GM12874 (cell line): ENCODE results near the gene AGAP3.

Experiments
- TF ChIP-seq, protein P1 (sequence below): IDR thresholded peaks from 2 replicates; pipeline ENCODE4 v1.5.1; 2011; ENCODE audit warnings: low read depth, mild to moderate bottlenecking, control low read depth, low read length, moderate library complexity; ENCODE audit not compliant: insufficient read depth

Gene AGAP3

DNA sequence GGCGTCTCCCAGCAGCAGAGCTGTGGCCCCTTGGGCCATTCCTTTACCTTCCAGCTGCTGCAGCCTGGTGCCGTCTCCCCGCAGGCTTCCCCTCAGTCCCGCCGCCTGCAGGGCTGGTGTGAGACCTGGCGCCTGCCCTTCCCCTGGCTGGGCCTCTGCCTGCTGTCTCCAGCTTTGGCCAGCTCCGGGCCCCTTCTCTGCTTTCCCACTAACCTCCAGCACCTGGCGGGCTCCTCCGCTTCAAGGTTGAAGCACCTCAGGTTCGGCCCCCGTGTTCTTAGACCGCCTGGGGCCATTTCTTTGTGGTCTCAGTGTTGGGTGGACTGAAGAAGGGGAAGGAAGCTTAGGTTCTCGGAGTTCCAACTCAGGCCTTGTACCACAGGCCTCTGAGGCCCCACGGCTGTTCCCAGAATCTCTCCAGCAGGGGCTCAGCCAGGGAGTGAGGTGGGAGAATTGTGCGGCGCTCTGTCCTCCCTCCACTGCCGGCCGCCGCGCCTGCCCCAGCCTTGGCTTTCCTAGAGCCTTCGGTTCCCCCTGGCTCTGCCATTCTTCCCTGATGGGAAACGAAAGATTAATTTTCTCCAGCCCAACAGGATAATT lies 50.9 kb downstream of the AGAP3 start:
- TF ChIP-seq, protein P1, sequence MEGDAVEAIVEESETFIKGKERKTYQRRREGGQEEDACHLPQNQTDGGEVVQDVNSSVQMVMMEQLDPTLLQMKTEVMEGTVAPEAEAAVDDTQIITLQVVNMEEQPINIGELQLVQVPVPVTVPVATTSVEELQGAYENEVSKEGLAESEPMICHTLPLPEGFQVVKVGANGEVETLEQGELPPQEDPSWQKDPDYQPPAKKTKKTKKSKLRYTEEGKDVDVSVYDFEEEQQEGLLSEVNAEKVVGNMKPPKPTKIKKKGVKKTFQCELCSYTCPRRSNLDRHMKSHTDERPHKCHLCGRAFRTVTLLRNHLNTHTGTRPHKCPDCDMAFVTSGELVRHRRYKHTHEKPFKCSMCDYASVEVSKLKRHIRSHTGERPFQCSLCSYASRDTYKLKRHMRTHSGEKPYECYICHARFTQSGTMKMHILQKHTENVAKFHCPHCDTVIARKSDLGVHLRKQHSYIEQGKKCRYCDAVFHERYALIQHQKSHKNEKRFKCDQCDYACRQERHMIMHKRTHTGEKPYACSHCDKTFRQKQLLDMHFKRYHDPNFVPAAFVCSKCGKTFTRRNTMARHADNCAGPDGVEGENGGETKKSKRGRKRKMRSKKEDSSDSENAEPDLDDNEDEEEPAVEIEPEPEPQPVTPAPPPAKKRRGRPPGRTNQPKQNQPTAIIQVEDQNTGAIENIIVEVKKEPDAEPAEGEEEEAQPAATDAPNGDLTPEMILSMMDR, result no peak

DNA sequence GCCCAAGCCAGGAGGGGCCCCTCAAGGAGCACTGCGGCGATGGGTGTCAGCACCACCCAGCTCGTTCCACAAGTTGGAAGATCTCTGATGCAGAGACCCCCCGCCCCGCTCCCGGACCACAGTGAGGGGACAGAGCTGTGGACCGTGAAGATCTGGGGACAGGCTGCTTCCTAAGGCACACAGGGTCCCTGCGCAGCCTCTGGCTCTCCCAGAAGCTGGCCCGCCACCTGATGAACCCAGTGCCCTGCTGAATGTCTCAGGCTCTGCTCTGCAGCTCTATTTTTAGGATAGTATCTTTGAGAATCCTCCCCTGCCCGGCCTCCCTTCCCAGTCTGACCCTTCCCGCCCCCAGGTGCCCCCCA lies 51.5 kb downstream of the AGAP3 start:
- TF ChIP-seq, protein P1, result no peak

DNA sequence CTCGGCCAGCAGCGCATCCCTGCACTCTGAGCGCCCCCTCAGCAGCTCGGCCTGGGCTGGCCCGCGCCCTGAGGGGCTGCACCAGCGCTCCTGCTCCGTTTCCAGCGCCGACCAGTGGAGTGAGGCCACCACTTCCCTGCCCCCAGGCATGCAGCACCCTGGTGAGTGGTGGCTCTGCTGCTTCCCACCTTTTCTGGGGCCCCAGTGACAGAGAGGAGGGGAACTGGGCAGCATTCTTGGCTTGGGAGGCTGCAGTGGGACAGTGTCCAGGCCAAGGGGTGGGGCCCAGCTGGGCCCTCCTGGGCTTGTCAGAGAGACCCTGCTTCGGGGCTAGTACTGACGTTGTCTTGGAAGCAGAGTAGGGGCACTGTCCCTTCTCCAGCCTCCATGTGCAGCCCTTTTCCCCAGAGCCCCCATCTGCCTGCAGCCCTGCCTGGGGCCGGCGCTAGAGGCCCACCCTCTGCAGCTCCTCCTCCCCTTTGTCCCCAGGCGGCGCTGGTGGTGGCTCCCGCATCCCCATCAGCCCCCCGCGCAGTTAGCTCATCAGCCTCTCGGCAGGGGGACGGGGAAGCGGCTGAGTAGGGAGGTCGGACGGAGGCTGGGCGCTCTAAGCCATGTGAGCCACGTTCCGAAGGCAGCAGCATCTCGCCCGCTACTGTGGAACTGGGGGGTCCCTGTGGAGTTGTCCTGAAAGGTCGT lies 52.0 kb downstream of the AGAP3 start:
- TF ChIP-seq, protein P1, result no peak

- TF ChIP-seq, protein P1, result no peak
Measured at GRCh38 chr7:151139071-151139790, 53.0 kb downstream of the AGAP3 start.

GRCh38 chr7:151139791-151140190 lies 53.5 kb downstream of the AGAP3 start:
- TF ChIP-seq, protein P1, result no peak

- TF ChIP-seq, protein P1, result no peak
Measured at GRCh38 chr7:151140826-151141225, 54.6 kb downstream of the AGAP3 start.

DNA sequence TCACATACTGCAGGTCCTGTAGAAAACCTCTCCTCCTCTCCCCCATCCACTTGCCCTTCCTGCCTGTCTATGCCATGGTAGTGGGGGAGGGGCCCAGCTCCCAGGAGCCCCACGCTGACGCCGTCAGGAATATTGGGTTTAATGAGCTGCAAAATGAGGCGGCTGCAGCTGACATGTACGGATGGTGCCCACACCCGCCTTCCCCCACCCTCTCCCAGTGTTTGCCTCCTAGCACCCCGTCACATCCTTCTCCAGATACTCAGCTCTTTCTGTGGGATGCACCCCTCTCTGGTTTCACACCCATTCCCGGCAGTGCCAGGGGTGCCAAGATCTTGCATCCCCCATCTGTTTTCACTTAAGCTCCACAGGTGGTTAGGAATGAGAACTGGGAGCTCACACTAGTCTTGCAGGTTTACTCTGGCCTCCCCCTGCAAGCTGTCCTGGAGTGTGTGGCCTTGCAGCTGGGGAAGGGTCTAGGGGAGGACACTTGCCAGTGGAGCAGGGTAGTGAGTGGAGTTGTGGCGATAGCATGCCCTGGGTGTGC lies 55.1 kb downstream of the AGAP3 start:
- TF ChIP-seq, protein P1, result no peak
